Activated T-helper 17 cell treated with anti-CD3 and anti-CD28 coated beads, Interleukin-2, amount 50 U/mL, for 72 hours (primary cell): ENCODE data around the gene WDR70. TPM values are rescaled to one million over a fixed set of nuclear protein-coding genes. Genes with fewer than 3 reads are reported as not detected.
"Not testable (repeated sequence)": the region's sequence is repeated elsewhere in the genome, so short reads cannot be mapped to it uniquely, and the experiment has no call there.

ENCODE experiments used
- ATAC-seq: fragments of 150-1000 bp; cut with Tn5 transposase; replicated peaks from 2 replicates; pipeline ENCODE4 v1.10.0; 2021; ENCODE audit warnings: mild to moderate bottlenecking, moderate library complexity
- H3K27ac Mint-ChIP-seq: one replicate; pipeline ENCODE4 v1.8.0; 2022; ENCODE audit warnings: mixed read lengths
- H3K27me3 Mint-ChIP-seq: one replicate; pipeline ENCODE4 v1.8.0; 2022; ENCODE audit warnings: mixed read lengths
- H3K36me3 Mint-ChIP-seq: one replicate; pipeline ENCODE4 v1.8.0; 2022; ENCODE audit warnings: low read depth, mild to moderate bottlenecking, mixed read lengths
- H3K4me1 Mint-ChIP-seq: one replicate; pipeline ENCODE4 v1.8.0; 2022; ENCODE audit warnings: mixed read lengths
- H3K4me3 Mint-ChIP-seq: one replicate; pipeline ENCODE4 v1.8.0; 2022; ENCODE audit warnings: mild to moderate bottlenecking, mixed read lengths
- H3K9me3 Mint-ChIP-seq: one replicate; pipeline ENCODE4 v1.8.0; 2022; ENCODE audit warnings: mixed read lengths
- total RNA-seq, 2 donors: library from RNA; stranded (reverse); gene quantifications; one replicate each; pipeline ENCODE4 v1.2.3, GENCODE V29; 2022

The WDR70 gene
- total RNA-seq, 2 donors from 2014 or later: 20.2 to 39.4 TPM

DNA sequence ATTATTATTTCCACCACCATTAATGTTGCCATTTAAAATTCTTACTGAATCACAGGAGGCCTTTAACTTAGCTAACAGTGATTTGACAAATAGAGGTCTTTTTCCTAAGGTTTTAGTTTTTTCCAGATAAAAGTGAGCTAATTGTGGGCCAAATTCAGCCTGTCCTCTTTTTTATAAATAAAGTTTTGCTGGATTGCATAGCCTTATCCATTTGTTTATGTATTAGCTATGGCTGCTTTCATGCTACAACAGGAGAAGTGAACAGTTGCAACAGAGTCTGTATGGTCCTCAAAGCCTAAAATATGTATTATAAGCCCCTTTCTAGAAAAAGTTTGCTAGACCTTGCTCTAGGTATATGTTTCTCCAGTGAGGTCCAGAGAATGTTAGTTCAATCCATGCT lies 288.3 kb downstream of the WDR70 start:
- Mint-ChIP-seq H3K4me3 (no peak overlapping the region), H3K36me3 (no peaks in the 10 kb centered on the region), H3K9me3 (no peaks in the 10 kb centered on the region), H3K4me1 (peaks cover 8% of the 10 kb centered on the region), H3K27ac (no peak overlapping the region), H3K27me3 (no peaks in the 10 kb centered on the region)
- ATAC-seq: no peak

DNA sequence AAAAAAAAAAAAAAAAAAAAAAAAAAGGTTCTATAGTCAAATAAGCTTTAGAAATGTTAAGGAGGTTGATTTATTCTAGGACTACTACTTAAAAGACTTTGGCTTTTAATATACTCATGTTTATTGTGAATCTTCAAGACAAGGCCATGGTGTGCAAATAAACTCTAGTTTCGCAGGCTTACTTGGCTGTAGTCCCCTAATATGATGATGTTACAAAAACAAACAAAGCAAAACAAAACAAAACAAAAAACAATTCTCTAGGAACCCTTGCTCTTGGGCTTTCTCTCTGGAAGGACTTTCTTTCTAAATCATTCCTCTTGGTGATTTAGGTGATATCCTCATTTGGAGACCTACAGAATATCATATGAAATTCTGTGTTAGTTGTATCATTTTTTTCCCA lies 288.7 kb downstream of the WDR70 start:
- Mint-ChIP-seq H3K9me3 (no peaks in the 10 kb centered on the region), H3K27me3 (no peaks in the 10 kb centered on the region), H3K36me3 (no peaks in the 10 kb centered on the region), H3K27ac (no peak overlapping the region), H3K4me3 (no peak overlapping the region), H3K4me1 (peaks cover 12% of the 10 kb centered on the region)
- ATAC-seq: no peak

DNA sequence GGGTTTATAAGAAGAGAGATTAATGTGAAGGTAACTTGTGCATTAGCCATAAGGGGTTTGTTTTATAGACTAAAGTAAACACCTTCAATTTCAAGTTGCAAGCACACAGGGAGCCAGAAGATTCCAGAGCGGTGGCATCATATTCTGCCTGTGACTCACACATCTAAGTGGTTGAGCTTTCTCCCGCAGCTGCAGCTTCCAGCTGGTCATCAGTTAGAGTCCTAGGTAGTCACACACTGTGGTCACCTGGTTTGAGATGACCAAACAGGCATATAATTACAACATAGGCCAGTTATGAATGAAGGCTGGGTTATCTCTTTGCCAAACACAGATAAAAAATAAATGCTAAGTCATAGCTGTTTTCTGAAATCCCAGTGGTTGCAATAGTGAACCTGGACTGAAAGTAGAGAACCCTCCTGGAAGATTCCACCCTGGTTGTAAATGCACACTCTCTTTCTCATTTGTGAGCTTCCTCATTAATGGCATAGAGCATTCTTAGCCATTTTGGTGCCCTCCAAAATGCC lies 289.5 kb downstream of the WDR70 start:
- Mint-ChIP-seq H3K4me1 (peaks cover 16% of the 10 kb centered on the region), H3K27ac (no peak overlapping the region), H3K4me3 (no peak overlapping the region), H3K36me3 (no peaks in the 10 kb centered on the region), H3K9me3 (peaks cover under 1% of the 10 kb centered on the region), H3K27me3 (no peaks in the 10 kb centered on the region)
- peak; percentile 42 for ATAC-seq

DNA sequence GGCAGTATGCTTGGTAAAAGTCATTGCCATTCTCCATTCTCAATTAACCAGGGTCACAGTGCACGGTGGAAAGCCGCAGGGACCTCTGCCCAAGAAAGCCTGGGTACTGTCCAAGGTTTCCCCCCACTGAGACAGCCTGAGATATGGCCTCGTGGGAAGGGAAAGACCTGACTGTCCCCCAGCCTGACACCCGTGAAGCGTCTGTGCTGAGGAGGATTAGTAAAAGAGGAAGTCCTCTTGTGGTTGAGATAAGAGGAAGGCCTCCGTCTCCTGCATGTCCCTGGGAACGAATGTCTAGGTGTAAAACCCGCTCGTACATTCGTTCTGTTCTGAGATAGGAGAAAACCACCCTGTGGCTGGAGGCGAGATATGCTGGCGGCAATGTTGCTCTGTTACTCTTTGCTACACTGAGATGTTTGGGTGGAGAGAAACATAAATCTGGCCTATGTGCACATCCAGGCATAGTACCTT lies 293.0 kb downstream of the WDR70 start:
- H3K27ac Mint-ChIP-seq, H3K9me3 Mint-ChIP-seq, H3K36me3 Mint-ChIP-seq, H3K27me3 Mint-ChIP-seq, ATAC-seq, H3K4me3 Mint-ChIP-seq: not testable (repeated sequence)
- H3K4me1 Mint-ChIP-seq: peaks cover 16% of the 10 kb centered on the region

DNA sequence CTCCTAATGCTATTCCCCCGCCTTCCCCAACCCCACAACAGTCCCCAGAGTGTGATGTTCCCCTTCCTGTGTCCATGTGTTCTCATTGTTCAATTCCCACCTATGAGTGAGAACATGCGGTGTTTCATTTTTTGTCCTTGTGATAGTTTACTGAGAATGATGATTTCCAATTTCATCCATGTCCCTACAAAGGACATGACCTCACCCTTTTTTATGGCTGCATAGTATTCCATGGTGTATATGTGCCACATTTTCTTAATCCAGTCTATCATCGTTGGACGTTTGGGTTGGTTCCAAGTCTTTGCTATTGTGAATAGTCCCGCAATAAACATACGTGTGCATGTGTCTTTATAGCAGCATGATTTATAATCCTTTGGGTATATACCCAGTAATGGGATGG lies 295.2 kb downstream of the WDR70 start:
- not testable (repeated sequence) for H3K27ac Mint-ChIP-seq, H3K4me3 Mint-ChIP-seq, H3K36me3 Mint-ChIP-seq, H3K9me3 Mint-ChIP-seq, H3K27me3 Mint-ChIP-seq, ATAC-seq
- peaks cover 16% of the 10 kb centered on the region for H3K4me1 Mint-ChIP-seq

DNA sequence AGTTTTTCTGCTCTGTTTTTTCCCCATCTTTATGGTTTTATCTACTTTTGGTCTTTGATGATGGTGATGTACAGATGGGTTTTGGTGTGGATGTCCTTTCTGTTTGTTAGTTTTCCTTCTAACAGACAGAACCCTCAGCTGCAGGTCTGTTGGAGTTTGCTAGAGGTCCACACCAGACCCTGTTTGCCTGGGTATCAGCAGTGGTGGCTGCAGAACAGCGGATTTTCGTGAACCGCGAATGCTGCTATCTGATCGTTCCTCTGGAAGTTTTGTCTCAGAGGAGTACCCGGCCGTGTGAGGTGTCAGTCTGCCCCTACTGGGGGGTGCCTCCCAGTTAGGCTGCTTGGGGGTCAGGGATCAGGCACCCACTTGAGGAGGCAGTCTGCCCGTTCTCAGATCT lies 300.2 kb downstream of the WDR70 start:
- not testable (repeated sequence) for H3K36me3 Mint-ChIP-seq, H3K9me3 Mint-ChIP-seq, H3K4me3 Mint-ChIP-seq, ATAC-seq, H3K4me1 Mint-ChIP-seq, H3K27me3 Mint-ChIP-seq, H3K27ac Mint-ChIP-seq

DNA sequence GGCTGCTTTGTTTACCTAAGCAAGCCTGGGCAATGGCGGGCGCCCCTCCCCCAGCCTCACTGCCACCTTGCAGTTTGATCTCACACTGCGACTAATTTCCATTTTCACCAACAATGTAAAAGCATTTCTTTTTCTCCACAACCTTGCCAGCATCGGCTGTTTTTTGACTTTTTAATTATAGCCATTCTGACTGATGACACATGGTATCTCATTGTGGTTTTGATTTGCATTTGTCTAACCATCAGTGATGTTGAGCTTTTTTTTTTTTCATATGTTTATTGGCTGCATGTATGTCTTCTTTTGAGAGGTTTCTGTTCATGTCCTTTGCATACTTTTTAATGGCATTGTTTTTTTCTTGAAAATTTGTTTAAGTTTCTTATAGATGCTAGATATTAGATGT lies 300.8 kb downstream of the WDR70 start:
- ATAC-seq, H3K4me1 Mint-ChIP-seq, H3K27ac Mint-ChIP-seq, H3K27me3 Mint-ChIP-seq, H3K9me3 Mint-ChIP-seq, H3K36me3 Mint-ChIP-seq, H3K4me3 Mint-ChIP-seq: not testable (repeated sequence)

DNA sequence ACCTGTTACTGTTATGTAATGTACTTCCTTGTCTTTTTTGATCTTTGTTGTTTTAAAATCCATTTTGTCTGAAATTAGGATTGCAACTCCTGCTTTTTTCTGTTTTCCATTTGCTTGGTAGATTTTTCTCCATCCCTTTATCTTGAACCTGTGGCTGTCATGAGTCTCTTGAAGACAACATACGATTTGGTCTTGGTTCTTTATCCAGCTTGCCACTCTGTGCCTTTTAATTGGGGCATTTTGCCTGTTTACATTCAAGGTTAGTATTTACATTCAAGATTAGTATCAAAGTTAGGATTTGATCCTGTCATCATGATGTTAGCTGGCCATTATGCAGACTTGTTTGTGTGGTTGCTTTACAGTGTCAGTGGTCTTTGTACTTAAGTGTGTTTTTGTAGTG lies 304.0 kb downstream of the WDR70 start:
- no peaks in the 10 kb centered on the region for H3K27me3 Mint-ChIP-seq
- peaks cover 5% of the 10 kb centered on the region for H3K36me3 Mint-ChIP-seq
- H3K4me1 Mint-ChIP-seq: peaks cover 5% of the 10 kb centered on the region
- peaks cover 9% of the 10 kb centered on the region for H3K9me3 Mint-ChIP-seq
- ATAC-seq: no peak
- no peak overlapping the region for H3K4me3 Mint-ChIP-seq
- H3K27ac Mint-ChIP-seq: no peak overlapping the region

DNA sequence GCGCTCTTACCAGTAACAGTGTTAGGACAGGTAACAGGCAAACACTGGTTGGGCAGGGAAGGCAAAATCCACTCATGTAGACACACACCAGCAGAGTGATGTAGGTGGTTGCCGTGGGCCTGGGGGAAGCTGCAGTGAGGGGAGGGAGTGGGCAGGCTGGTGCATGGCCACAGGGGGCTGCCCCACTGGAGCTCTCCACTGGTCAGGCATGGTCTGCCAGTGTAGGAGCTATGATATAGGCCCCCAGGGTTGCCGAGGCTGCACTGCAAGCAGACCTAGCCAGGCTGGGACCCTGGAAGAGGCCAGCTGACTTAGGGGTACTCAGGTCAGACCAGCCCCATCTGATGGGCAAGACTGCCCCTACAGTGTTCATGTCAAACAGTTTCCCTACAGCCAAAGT lies 306.1 kb downstream of the WDR70 start:
- no peak overlapping the region for H3K4me3 Mint-ChIP-seq
- H3K4me1 Mint-ChIP-seq: peaks cover 5% of the 10 kb centered on the region
- ATAC-seq: no peak
- H3K36me3 Mint-ChIP-seq: peaks cover 5% of the 10 kb centered on the region
- H3K27ac Mint-ChIP-seq: no peak overlapping the region
- no peaks in the 10 kb centered on the region for H3K27me3 Mint-ChIP-seq
- peaks cover 7% of the 10 kb centered on the region for H3K9me3 Mint-ChIP-seq

DNA sequence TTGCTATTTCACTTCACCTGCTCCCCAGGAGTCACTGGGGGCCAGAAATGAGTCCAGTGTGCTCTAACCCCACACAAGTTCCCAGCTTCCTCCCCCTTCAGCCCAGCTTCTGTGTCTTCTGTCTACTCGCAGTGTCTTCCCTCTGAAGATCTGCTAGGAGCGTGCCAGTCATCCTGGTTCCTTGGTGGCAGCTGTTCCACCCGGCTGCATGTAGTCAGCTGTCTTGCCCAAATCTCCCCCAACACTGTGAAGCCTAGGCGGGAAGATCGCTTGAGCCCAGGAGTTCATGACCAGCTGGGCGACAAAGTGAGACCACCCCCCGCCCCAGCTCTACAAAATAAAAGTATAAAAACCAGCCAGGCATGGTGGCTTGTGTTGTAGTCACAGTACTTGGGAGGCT lies 306.7 kb downstream of the WDR70 start:
- ATAC-seq: no peak
- H3K27me3 Mint-ChIP-seq: no peaks in the 10 kb centered on the region
- H3K9me3 Mint-ChIP-seq: peaks cover 4% of the 10 kb centered on the region
- peaks cover 5% of the 10 kb centered on the region for H3K4me1 Mint-ChIP-seq
- H3K4me3 Mint-ChIP-seq: no peak overlapping the region
- H3K27ac Mint-ChIP-seq: no peak overlapping the region
- H3K36me3 Mint-ChIP-seq: peaks cover 5% of the 10 kb centered on the region

DNA sequence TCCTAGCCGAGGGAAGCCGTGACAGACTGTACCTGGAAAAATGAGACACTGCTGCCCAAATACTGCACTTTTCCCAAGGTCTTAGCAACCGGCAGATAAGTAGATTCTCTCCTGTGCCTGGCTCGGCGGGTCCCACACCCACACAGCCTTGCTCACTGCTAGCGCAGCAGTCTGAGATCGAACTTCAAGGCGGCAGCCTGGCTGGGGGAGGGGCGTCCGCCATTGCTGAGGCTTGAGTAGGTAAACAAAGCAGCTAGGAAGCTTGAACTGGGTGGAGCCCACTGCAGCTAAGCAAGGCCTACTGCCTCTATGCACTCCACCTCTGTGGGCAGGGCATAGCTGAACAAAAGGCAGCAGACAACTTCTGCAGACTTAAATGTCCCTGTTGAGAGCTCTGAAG lies 309.8 kb downstream of the WDR70 start:
- H3K4me1 Mint-ChIP-seq, H3K27me3 Mint-ChIP-seq, H3K27ac Mint-ChIP-seq, H3K36me3 Mint-ChIP-seq, H3K9me3 Mint-ChIP-seq, ATAC-seq, H3K4me3 Mint-ChIP-seq: not testable (repeated sequence)

DNA sequence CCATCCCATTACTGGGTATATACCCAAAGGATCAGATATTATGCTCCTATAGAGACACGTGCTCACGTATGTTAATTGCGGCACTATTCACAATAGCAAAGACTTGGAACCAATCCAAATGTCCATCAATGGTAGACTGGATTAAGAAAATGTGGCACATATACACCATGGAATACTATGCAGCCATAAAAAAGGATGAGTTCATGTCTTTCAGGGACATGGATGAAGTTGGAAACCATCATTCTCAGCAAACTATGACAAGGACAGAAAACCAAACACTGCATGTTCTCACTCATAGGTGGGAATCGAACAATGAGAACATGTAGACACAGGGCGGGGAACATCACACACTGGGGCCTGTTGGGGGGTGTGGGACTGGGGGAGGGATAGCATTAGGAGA lies 315.2 kb downstream of the WDR70 start:
- not testable (repeated sequence) for H3K27me3 Mint-ChIP-seq, H3K4me1 Mint-ChIP-seq, H3K4me3 Mint-ChIP-seq, H3K27ac Mint-ChIP-seq, ATAC-seq
- peaks cover 11% of the 10 kb centered on the region for H3K9me3 Mint-ChIP-seq
- peaks cover 15% of the 10 kb centered on the region for H3K36me3 Mint-ChIP-seq

DNA sequence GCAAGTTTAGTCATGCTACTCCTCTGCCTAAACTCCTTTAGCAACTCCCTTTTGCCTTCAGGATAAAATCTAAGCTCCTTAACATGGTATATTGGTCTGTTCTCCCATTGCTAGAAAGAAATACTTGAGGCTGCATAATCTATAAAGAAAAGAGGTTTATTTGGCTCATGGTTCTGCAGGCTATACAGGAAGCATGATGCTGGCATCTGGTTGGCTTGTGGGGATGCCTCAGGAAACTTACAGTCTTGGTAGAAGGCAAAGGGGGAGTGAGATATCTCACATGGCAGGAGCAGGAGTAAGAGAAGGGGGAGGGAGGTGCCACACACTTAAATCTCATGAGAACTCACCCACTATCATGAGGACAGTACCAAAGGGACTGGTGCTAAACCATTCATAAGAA lies 315.7 kb downstream of the WDR70 start:
- no peak for ATAC-seq
- H3K9me3 Mint-ChIP-seq: peaks cover 11% of the 10 kb centered on the region
- H3K4me1 Mint-ChIP-seq: peaks cover 6% of the 10 kb centered on the region
- H3K4me3 Mint-ChIP-seq: no peak overlapping the region
- peaks cover 18% of the 10 kb centered on the region for H3K36me3 Mint-ChIP-seq
- no peak overlapping the region for H3K27ac Mint-ChIP-seq
- no peaks in the 10 kb centered on the region for H3K27me3 Mint-ChIP-seq

DNA sequence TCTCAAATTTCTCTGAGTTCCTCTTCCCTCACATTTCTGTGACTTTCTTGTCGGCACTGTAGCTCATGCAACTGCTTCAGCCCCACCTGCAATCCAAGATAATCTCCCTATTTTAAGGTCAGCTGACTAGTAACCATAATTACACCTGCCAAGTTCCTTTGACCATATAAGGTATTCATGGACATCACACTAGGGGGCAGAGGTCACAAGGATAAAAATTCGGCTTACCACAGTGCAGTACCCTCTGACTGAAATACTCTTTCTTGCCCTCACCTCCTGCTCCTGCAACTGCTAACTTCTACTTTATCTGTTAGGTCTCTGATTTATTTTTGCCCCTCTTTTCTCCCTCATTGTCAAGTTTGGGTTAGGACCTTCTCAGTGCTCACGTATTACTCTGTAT lies 316.5 kb downstream of the WDR70 start:
- H3K27ac Mint-ChIP-seq: no peak overlapping the region
- peaks cover 21% of the 10 kb centered on the region for H3K36me3 Mint-ChIP-seq
- H3K4me3 Mint-ChIP-seq: no peak overlapping the region
- no peak for ATAC-seq
- peaks cover 6% of the 10 kb centered on the region for H3K4me1 Mint-ChIP-seq
- peaks cover 11% of the 10 kb centered on the region for H3K9me3 Mint-ChIP-seq
- no peaks in the 10 kb centered on the region for H3K27me3 Mint-ChIP-seq

DNA sequence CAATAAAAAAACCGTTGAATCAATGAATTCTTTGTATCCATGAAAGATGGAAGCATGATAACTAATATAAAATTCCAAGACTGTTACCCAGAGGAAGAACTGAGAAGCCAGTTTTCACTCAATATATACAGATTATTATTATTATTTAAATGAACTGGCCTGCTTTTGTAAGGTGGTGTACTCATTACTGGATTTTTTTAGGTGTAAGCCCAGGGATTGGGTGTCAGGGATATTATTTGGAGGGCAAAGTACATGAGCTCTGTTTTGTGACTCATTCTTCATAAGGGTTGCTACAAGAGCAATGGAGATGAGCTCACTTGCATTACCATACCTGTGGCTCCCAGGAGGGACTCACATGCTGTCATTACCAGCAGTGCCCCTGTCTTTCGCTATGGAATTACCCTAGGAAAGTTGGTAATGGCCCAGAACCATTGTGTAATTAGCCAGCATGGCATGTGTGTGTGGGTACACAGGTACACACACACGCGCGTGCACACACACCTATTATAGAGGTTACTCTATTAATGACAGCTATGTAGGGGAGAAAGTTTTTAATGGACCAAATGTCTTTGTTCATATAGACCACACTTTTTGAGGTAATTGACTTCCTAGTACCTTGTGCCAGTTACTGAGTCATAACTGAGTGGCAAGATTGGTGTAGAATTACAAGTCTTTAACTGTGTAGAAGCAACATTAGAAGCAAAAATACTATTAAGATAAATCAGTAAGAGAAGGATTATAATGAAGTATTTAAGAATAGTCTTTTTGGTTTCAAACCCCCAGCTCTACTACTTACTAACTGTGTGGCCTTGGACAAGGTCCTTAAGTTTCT lies 317.3 kb downstream of the WDR70 start:
- Mint-ChIP-seq H3K27ac (no peak overlapping the region), H3K9me3 (peaks cover 10% of the 10 kb centered on the region), H3K4me3 (no peak overlapping the region), H3K27me3 (no peaks in the 10 kb centered on the region), H3K4me1 (peaks cover 6% of the 10 kb centered on the region), H3K36me3 (peaks cover 26% of the 10 kb centered on the region)
- no peak for ATAC-seq
